Stimulated activated CD8-positive, alpha-beta memory T cell treated with anti-CD3 and anti-CD28 coated beads, Interleukin-15, amount 100 ng/mL, for 48 hours (primary cell): ENCODE measurements around the gene PROSER2.
"Not testable (repeated sequence)": the region's sequence is repeated elsewhere in the genome, so short reads cannot be mapped to it uniquely, and the experiment has no call there.

Experiments
- DNase-seq, 2 donors: peaks; one replicate each; pipeline ENCODE4 v3.0.0-alpha.2; 2020; ENCODE audit warnings: low read depth in 2 of 2

Gene PROSER2

GRCh38 chr10:11885437-11886137 lies 62.4 kb downstream of the PROSER2 start:
- DNase-seq = no peak

GRCh38 chr10:11886138-11886474 lies 63.0 kb downstream of the PROSER2 start:
- no peak for DNase-seq

- no peak for DNase-seq
Observed at GRCh38 chr10:11886851-11887250, 63.7 kb downstream of the PROSER2 start.

- no peak for DNase-seq
Observed at GRCh38 chr10:11887381-11888227, 64.4 kb downstream of the PROSER2 start.

- DNase-seq = not testable (repeated sequence)
Observed at GRCh38 chr10:11889263-11889662, 66.1 kb downstream of the PROSER2 start.

GRCh38 chr10:11891776-11892486 lies 68.8 kb downstream of the PROSER2 start:
- no peak for DNase-seq

GRCh38 chr10:11893749-11894278 lies 70.7 kb downstream of the PROSER2 start:
- DNase-seq = no peak

- no peak for DNase-seq
Observed at GRCh38 chr10:11894381-11895107, 71.4 kb downstream of the PROSER2 start.

- no peak for DNase-seq
Observed at GRCh38 chr10:11895108-11895466, 71.9 kb downstream of the PROSER2 start.

- no peak for DNase-seq
Observed at GRCh38 chr10:11895598-11895997, 72.4 kb downstream of the PROSER2 start.

GRCh38 chr10:11896549-11897200 lies 73.5 kb downstream of the PROSER2 start:
- no peak for DNase-seq

GRCh38 chr10:11898033-11898371 lies 74.8 kb downstream of the PROSER2 start:
- no peak for DNase-seq

GRCh38 chr10:11898372-11899066 lies 75.4 kb downstream of the PROSER2 start:
- DNase-seq = no peak

- no peak for DNase-seq
Observed at GRCh38 chr10:11899067-11899876, 76.1 kb downstream of the PROSER2 start.

- DNase-seq = no peak
Observed at GRCh38 chr10:11901036-11901301, 77.8 kb downstream of the PROSER2 start.

- DNase-seq = no peak
Observed at GRCh38 chr10:11901454-11901832, 78.3 kb downstream of the PROSER2 start.

GRCh38 chr10:11901833-11902475 lies 78.8 kb downstream of the PROSER2 start:
- no peak for DNase-seq

- DNase-seq = no peak
Observed at GRCh38 chr10:11902646-11903045, 79.5 kb downstream of the PROSER2 start.

GRCh38 chr10:11906714-11907113 lies 83.6 kb downstream of the PROSER2 start:
- no peak for DNase-seq

- no peak for DNase-seq
Observed at GRCh38 chr10:11907914-11908313, 84.8 kb downstream of the PROSER2 start.
